Testis (tissue), 3 donors: ENCODE measurements around the gene ELMO3. TPM values are rescaled to one million over a fixed set of nuclear protein-coding genes. Genes with fewer than 3 reads are reported as not detected.

Experiments
- DNase-seq: peaks from one replicate; pipeline ENCODE4 v3.0.0-alpha.2; 2019
- H3K27ac ChIP-seq, 2 donors: fragments of 200-600 bp; sonication (generic); one replicate each; pipeline ENCODE4 v1.5.1; 2019
- H3K27me3 ChIP-seq: fragments of 200-600 bp; sonication (generic); one replicate; pipeline ENCODE4 v1.5.1; 2019
- H3K36me3 ChIP-seq: fragments of 200-600 bp; sonication (generic); one replicate; pipeline ENCODE4 v1.5.1; 2017; ENCODE audit warnings: low read depth; ENCODE audit errors: missing control alignments
- H3K4me1 ChIP-seq: fragments of 200-600 bp; sonication (generic); one replicate; pipeline ENCODE4 v1.5.1; 2019
- H3K4me3 ChIP-seq, 2 donors: fragments of 200-600 bp; sonication (generic); one replicate each; pipeline ENCODE4 v1.5.1; 2017 to 2019
- H3K9me3 ChIP-seq: fragments of 200-600 bp; sonication (generic); one replicate; pipeline ENCODE4 v1.5.1; 2017
- CTCF ChIP-seq, 3 experiments: fragments of 450-650 bp in 2 of 3; fragments of 200-600 bp in 1 of 3; sonication (generic) in 1 of 3; IDR thresholded peaks; one replicate each; pipeline ENCODE4 v1.5.1; 2016 to 2019; ENCODE audit warnings: antibody characterized with exemption in 3 of 3, mild to moderate bottlenecking in 2 of 3, moderate library complexity in 1 of 3
- POLR2A ChIP-seq: fragments of 450-650 bp; IDR thresholded peaks from one replicate; pipeline ENCODE4 v1.6.1; 2017; ENCODE audit warnings: antibody characterized with exemption, mild to moderate bottlenecking, moderate library complexity
- WGBS, 2 donors: methylation state at CpG; one replicate each; pipeline ENCODE4 v1.1.5; 2018; 5-methylcytosine and 5-hydroxymethylcytosine counted together
- intact Hi-C: fragments of 100-400 bp; cut with DNase I; formaldehyde crosslinking; loops from one replicate; pipeline ENCODE4 v1.15.1; 2023; ENCODE audit warnings: low total_unique reads
- polyA plus RNA-seq: library from polyadenylated mRNA; stranded (reverse); fragments of 350-450 nt; fragmentation: Illumina TruSeq; extraction: RNeasy Lipid Tissue Mini Kit (QIAGEN cat#74804); gene quantifications from one replicate; pipeline ENCODE4 v1.2.3, GENCODE V29; 2014; ENCODE audit warnings: low read depth, low replicate concordance; ENCODE audit not compliant: insufficient read depth
- total RNA-seq, 2 donors: library from RNA; depleted of rRNA; stranded (reverse); fragments of >200 nt; gene quantifications; one replicate each; pipeline ENCODE4 v1.2.3, GENCODE V29; 2016

The ELMO3 gene
- total and polyA plus RNA-seq, 3 donors from 2014 or later: 9.3 to 22.2 (median 10.5) TPM

DNA sequence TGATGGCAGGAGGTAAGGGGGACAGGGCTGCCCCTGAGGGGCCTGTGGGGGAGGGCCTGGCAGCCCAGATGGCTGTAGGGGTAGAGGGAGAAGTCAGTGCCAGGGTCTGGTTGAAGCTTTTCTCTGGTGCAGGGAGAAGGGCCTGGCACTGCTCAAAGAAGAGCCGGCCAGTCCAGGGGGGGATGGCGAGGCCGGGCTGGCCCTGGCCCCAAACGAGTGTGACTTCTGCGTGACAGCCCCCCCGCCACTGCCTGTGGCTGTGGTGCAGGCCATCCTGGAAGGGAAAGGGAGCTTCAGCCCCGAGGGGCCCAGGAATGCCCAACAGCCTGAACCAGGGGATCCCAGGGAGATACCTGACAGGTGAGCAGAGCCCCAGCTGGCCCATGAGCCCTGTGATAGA is 31.3 kb upstream of the ELMO3 start:
- Histone ChIP-seq H3K4me3 (no peak overlapping the region), H3K4me1 (peaks cover 31% of the 10 kb centered on the region), H3K27me3 (no peaks in the 10 kb centered on the region), H3K9me3 (no peaks in the 10 kb centered on the region), H3K27ac (no peak overlapping the region), H3K36me3 (no peaks in the 10 kb centered on the region)
- TF ChIP-seq POLR2A: no peak
- no peak for TF ChIP-seq CTCF (IDR thresholded peaks at IDR 0.05)
- WGBS, 2 donors: 89 to 100% methylated on average over 3 to 6 of the region's 7 CpGs
- intact Hi-C loops: no loop called here
- DNase-seq: no peak

DNA sequence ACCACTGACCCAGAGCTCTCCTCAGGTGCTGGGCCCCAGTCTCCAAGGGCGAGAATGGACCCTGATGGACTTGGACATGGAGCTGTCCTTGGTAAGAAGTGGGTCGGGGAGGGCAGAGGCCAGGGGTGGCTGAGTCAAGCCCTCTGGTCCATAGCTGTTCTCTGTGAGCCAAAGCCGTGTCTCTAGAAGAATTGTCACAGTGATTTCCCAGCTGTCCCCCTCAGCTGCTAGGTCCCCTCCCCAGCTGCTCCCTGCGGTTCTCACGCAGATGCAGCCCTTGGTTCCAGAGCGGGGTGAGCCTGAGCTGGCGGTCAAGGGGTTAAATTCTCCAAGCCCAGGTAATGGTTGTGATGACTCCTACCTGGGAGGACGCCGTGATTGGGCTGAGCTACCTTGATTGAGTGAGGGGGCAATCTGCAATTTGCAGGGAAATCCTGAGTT is 29.9 kb upstream of the ELMO3 start:
- Histone ChIP-seq H3K9me3 (no peaks in the 10 kb centered on the region), H3K27me3 (no peaks in the 10 kb centered on the region), H3K4me3 (no peak overlapping the region), H3K27ac (peak overlapping the region in 1 of 2 donors; percentile 90), H3K36me3 (no peaks in the 10 kb centered on the region), H3K4me1 (peaks cover 39% of the 10 kb centered on the region)
- 40 to 67% methylated on average over 2 to 8 of the region's 9 CpGs for WGBS, 2 donors
- no peak for DNase-seq
- intact Hi-C loops: no loop called here
- no peak for TF ChIP-seq CTCF (IDR thresholded peaks at IDR 0.05)
- no peak for TF ChIP-seq POLR2A

DNA sequence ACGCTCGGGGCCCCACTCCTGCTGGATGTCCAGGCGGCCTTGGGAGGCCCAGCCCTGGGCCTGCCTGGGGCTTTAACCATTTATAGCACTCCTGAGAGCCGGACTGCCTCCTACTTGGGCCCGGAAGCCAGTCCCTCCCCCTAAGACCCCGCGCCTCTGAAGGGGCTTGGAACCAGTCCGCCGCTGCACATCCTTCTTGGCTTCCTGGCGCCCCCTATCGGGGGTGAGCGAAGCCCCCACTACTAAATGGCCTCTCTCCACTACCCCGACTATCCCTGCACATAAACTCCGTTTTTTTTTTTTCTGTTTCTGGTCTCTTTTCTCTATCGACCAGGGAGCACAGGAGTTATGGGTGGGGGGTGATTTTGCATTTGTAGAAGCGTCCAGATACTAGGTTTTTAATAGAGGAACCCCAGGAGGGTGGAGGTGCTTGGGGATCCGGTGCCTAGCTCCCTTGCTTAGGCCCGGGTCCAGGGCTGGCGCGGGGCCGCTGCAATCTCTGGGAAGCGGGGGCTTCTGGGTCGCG is 29.2 kb upstream of the ELMO3 start:
- Histone ChIP-seq H3K9me3 (no peaks in the 10 kb centered on the region), H3K27ac (peak overlapping the region; percentile 88 to 90), H3K4me1 (peaks cover 44% of the 10 kb centered on the region), H3K4me3 (peak overlapping the region; percentile 32 to 52), H3K36me3 (no peaks in the 10 kb centered on the region), H3K27me3 (no peaks in the 10 kb centered on the region)
- WGBS, 2 donors: 4% methylated on average over 21 to 24 of the region's 24 CpGs
- peak; percentile 60 for DNase-seq
- TF ChIP-seq CTCF (IDR thresholded peaks at IDR 0.05) (peak in 2 of 3 experiments; percentile 39 to 57), POLR2A (no peak)
- intact Hi-C loops: no loop called here

- no peaks in the 10 kb centered on the region for H3K27me3 ChIP-seq
- H3K9me3 ChIP-seq: no peaks in the 10 kb centered on the region
- peak within 1 kb of the TSS; percentile 88 to 90 for H3K27ac ChIP-seq
- DNase-seq: peak; percentile 82
- WGBS, 2 donors: 0 to 1% methylated on average over 11 to 27 of the region's 50 CpGs
- H3K4me3 ChIP-seq: peak within 1 kb of the TSS; percentile 32 to 52
- intact Hi-C loops: no loop called here
- H3K36me3 ChIP-seq: no peaks in the 10 kb centered on the region
- peaks cover 41% of the 10 kb centered on the region for H3K4me1 ChIP-seq
- no peak for TF ChIP-seq POLR2A
- TF ChIP-seq CTCF (IDR thresholded peaks at IDR 0.05): no peak
Measured at GRCh38 chr16:67170168-67170948, 28.6 kb upstream of the ELMO3 start, which contains the start of gene NOL3. TSS of gene NOL3 (plus strand) at chr16:67170538.
